Stimulated activated CD8-positive, alpha-beta memory T cell treated with anti-CD3 and anti-CD28 coated beads, Interleukin-12 subunit alpha, Interleukin-12 subunit beta, amount 100 ng/mL, for 24 hours (primary cell): Measurements from ENCODE around the gene TIMM10.

Source experiments
- DNase-seq: peaks from one replicate; pipeline ENCODE4 v3.0.0-alpha.2; 2020; ENCODE audit errors: extremely low read depth

The TIMM10 gene, protein sequence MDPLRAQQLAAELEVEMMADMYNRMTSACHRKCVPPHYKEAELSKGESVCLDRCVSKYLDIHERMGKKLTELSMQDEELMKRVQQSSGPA

DNA sequence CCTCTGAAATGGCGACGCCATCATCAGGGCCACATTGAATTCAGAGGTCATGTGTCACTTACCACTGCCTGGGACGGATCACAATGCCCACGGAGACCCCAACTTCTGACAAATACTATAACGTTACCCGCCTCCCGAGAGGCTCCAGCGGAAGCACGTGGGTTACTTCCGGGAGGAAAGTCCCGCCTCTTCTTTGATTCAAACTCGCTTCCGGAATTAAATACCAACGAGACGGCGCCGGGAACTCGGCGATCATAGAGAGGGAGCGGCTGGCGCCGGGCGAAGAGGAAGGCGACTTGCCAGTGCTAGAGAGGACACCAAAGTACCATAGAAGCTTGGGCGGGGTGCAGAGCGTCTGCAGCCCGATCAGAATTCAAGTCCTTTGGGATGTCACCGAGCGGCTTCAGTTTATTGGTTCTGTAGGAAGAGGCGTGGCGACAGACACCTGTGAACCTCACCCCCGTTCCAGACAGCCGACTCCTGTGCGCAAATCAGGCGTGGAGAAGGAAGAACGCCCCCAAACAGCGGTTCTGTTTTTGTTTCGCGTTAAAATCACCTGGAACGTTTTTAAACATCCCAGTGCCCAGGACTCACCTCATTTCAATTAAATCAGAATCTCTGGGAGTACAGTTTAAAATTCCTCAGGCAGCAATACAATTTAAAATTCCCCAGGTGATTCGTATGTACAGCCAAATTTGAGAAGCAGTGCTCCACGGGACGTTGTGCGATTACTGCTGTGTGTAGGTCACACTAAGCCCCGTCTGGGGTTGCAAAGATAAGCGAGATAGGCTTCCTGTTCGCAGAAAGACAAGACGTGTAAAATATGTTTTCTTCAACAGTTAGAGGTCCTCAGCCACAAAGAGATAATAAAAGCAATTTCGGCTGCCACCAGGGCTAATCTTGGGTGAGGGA is at the start of gene TIMM10:
TIMM10 (minus strand) TSS at position 159 of the 912 bp plus-strand sequence. CDS start 565 bp downstream, outside the sequence.
- DNase-seq, result peak; percentile 84

DNA sequence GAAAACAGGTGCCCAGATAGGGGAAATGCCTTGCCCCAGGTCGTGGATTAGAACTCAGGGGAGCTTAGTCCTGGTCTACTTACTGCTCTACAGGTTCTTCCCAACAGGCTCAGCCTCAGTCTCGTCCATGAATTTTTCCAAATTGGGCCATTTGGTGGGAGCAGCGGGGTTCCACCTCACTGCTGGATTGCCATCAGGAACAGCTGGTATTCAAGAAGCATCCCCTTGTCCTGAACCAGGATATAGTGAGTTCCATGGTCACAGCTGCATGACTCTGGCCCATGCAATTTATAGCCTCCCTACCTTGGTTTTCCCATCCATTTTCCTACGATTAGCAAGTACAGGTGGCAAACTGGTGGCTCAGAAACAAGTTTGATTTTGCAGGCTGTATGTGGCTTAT is 43.5 kb upstream of the TIMM10 start:
- no peak for DNase-seq

DNA sequence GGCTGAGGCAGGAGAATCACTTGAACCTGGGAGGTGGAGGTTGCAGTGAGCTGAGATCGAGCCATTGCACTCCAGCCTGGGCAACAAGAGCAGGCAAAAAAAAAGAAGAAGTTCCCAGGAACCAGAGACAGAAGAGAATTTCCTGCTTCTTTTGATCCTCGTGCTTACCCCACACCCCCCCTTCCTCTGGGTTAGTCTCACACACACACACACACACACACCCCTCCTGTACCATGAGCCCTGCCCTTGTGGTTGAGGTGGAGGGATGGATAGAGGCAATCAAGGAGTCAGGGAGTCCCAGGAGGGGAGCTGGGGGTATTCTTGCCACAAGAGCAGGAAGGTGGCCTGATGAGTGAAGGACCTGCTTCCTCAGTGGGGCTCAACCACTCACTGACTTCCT is 41.1 kb upstream of the TIMM10 start:
- DNase-seq, result no peak

DNA sequence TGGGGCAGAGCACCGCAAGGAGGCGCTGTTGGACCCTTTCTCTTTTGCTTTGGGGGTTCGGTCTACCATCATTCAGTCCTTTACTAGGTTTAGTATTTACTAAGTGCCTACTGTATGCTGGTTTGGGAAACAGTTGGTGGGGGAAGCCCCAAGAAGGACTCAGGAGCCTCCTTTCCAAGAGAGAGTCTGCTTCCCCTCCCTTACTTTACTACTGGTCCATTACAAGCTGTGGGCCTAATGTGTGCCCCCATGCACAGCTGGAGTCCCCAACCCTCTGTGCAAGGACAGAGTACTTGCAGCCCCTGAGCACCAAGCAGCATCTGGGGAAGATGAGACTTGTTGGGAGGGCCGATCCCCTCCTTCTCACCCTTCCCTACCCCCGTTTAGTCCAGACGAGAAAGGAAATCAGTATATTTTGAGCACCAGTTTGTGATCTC is 37.8 kb upstream of the TIMM10 start:
- peak; percentile 59 for DNase-seq

DNA sequence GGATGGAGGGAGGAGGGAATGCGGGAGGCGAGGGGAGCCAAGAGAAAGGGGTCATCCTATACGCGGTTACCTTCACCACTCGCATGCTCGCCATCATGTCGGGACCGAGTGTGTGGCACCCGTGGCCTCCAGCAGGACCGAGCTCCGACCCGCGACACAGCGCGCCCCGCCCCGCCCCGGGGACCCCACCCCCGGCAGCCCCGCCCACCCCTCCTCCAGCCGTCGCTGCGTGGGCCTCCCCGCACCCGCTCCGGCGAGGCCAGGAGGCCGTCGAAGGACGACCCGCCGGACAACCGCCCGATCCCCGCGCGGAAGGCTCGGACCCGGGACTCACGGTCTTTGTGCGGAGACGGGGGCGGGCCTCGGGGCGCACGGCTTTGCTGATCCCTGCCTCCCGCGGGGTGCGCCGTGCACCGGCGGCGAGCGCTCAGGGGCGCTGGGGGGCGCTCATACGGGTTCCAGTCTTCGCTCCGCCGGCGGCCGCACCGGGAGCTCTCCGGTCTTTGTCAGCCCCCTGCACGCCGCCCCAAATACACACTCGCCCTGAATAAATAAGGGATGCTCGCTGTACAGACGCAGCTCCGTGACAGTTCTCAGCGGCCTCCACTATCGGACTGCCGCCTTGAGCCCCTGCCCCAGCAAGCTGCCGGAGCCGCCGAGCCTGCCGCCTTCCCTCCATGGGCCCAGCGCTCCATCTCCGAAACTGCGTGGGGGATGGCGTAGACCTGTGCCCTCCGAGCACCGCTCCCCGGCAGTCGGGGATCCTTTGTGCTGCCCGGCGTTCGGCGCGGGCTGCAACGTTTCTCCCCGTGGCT is 37.2 kb upstream of the TIMM10 start, which contains the start of gene UBE2L6:
UBE2L6 (minus strand) TSS at position 158 of the 815 bp plus-strand sequence; CDS start at position 97, 61 bp downstream.
- DNase-seq, result no peak

DNA sequence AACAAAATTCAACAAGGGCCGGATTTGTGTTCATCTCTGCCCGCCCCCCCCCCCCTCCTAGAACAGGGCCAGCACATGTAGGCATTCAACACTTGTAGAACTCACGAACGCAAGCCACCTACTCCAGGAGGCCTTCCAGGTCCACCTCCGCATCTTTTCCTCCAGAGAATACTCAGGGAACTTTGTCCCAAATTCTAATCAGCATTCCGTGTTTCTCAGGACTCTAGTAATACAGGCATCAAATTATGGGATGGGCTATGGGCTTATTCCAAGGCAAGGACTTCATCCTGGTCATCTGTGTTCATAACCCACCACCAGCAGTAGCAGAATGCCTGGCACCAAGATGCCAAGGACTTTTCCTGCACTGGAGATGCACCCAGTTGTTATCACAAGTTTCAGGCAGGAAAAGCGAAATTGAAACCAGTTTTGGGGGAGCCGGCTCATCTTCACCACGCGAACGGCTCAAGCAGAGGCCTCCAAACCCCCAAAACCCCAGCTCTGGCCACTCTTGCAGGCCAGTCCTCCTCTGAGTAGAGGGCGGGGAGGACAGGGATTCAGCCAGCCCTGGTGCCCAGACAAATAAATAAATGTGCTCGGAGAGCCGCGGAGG is 36.5 kb upstream of the TIMM10 start:
- no peak for DNase-seq

DNA sequence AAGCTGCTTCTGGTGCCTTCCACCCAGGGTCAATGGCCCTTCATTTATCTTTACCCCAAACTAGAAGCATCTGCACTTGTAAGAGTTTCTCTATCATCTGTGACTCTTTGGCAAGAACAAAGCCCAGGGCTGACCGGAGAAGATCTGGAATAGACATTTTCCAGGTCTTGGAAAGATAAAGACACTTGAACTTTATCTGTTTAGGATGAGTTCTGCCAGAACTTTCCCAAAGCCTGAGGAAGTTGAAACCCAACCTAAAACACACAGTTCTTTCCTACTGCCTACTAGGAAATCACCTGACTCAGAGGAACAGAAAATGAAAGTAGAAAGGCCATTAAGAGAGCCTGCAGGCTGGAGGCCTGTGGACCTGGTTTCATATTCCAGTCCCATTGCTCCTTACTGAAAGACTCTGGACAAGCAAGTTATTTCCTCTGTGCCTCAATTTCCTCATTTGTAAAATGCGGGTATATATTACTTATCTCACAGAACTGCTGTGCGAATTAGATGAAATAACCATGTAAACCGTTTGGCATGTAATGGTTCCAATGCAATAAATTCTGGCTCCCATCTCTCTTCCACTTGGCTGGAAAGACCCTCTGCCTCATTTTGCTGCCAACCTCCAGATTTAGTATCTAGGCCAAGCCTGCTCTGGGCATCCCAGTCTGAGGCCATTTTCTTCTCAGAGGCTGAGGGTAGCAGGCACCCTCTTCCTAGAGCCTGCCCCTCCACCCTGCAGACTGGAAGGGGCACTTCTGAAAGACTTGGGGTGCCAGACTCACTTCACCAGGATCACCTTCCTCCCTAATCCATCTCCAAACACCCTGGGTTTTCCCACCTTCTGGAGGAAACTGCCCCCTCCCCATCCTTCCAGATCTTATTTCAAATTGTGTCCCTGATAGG is 35.7 kb upstream of the TIMM10 start:
- DNase-seq, result no peak

DNA sequence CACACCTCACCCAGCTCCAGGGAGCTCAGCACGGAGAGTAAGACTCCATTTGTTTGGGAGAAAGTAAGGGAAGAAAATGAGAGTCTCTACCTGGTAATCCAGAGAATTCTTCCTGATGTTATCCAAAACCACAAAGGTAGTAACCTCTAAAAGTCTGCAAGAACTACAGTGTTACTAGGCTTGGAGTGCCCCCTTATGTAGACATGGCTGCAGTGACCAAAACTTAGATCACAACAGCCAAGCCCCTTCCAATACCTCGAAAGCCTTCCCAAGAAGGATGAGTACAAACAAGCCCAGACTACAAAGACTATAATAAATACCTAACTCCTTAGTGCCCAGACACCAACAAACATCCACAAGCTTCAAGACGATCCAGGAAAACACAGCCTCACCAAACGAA is 32.0 kb upstream of the TIMM10 start:
- DNase-seq, result no peak

DNA sequence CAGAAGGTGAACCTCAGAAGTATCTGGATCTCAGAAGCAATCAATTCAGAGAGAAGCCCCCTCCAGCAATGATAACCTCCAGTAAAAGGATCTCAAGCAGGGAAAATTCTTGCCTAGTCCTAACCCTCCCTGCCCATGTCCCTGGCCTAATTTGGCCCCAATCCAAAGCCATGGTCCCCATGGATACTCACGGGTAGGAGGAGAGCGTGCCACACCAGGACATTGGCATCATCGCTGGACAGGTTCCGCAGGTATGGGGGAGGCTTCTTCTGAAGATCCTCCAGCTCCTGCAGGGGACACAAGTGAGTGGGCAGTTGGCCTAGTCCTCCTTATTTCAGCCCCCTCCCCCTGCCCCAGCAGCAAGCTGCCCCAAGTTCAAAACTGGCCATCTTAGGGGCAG is 29.6 kb upstream of the TIMM10 start:
- DNase-seq, result no peak

DNA sequence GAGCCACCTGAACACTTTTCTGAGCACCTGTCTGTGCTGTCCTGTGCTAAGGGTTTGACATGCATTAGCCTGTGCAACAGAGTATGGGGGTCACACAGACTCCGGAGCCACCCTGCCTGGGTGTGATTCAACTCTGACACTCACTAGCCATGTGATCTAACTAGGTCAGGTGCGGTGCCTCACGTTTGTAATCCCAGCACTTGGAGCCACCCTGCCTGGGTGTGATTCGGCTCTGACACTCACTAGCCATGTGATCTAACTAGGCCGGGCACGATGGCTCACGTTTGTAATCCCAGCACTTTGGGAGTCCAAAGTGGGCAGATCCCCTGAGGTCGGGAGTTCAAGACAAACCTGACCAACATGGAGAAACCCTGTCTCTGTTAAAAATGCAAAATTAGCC is 25.5 kb upstream of the TIMM10 start:
- DNase-seq, result no peak

DNA sequence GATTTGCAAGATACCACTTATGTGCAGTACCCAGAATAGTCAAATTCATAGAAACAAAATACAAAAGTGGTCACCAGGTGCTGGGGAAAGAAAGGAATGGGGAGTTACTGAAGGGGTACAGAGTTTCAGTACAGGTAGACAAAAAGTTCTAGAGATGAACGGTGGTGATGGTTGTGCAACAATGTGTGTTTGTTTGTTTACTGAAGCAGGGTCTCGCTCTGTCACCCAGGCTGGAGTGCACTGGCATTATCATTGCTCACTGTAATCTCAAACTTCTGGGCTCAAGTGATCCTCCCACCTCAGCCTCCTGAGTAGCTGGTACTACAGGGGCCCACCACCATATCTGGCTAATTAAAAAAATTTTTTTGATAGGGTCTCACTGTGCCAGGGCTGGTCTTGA is 24.8 kb upstream of the TIMM10 start:
- no peak for DNase-seq

DNA sequence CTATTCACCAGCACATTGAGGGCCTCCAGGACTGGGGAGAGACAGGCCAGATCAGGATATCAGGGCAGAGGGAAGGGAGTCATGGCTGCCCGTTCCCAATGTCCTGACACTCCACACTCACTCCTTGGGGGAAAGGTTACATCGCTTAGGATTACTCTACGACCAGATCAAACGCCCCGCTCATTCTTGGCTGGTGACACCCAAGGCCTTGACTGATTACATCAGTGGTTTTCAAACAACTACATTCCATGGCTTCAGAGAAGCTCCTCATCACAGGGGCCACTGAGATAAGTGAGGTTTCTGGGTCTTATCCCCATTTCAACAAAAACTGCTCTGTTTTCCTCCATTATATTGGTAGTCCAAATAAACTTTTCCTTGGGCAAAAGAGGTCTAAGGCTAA is 21.9 kb upstream of the TIMM10 start:
- no peak for DNase-seq

DNA sequence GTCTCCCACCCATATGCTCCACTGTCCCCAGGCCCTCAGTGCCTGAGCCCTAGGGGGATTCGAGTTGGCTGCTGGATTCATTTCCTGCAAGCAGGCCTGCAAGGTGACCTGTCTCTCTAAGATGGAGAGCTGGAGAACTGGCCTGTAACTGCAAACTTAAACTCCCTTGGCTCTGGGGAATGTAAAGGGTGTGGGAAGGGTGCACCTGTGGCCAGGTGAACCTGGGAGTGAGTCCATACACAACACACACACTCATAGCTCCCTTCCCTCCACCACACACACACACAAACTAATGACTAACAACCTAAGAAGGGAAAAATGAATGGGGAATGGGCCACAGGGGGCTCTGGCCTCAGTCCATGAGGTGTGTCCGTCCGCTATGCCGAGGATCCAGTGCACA is 21.4 kb upstream of the TIMM10 start:
- DNase-seq, result no peak

DNA sequence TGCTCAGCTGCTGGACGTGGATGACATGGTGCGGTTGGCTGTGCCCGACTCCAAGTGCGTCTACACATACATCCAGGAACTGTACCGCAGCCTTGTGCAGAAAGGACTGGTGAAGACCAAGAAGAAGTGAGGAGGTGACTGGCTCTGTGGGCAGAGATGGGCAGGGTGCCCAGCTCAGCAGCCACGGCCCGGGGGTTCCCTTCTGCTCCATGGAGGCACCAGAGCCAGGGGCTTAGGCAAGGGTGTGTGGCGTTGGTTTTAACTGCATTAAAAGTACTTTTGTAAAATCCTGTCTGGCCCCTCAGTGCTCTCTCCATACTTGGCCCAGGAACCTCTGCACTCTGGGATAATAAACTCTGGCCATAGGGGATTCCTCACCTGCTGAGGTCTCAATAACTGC is 19.4 kb upstream of the TIMM10 start:
- no peak for DNase-seq

DNA sequence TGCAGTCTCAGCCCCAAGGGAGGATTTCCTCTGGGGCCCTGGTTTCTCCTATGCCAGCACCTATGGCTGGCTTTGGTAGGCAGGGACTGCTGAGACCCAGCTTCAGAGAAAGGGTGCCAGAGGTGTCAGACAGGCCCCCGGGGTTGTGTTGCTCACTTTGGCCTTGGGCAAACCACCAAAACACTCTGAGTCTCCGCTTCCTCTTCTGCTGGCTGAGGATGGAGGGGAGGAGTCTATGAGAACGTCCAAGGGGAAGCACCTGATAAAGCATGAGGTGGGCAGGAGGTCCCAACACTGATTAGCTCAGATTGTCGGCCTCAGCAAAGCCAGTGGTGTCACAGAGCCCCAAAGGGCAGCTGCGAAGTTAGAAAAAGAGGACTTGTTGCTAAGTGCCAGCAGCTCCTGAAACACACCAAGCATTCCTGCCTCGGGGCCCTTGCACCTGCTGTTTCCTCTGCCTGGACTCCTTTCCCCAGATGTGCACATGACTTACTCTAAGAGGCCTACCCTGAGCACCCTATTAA is 17.4 kb upstream of the TIMM10 start:
- DNase-seq, result no peak

DNA sequence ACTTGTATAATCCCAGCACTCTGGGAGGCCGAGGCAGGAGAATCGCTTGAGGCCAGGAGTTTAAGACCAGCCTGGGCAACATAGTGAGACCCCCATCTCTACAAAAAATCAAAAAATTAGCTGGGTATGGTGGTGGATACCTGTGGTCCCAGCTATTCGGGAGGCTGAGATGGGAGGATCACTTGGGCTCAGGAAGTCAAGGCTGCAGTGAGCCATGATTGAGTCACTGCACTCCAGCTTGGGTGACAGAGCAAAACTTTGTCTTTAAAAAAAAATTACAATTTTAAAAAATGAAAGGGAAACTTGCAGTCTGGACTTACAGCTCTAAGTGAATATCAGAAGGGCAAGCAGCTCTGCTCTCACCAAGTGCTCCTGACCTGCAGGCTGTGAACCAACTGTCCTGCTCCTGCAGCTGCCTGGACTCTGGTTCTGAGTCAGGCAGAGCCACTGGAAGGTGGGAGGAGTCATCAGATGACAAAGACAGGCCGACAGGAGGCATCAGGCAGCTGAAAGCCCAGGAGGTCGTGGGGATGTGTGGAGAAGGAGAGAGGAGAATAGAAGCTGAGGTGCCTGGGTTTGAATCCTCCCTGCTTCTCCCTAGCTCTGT is 16.4 kb upstream of the TIMM10 start:
- DNase-seq, result no peak

DNA sequence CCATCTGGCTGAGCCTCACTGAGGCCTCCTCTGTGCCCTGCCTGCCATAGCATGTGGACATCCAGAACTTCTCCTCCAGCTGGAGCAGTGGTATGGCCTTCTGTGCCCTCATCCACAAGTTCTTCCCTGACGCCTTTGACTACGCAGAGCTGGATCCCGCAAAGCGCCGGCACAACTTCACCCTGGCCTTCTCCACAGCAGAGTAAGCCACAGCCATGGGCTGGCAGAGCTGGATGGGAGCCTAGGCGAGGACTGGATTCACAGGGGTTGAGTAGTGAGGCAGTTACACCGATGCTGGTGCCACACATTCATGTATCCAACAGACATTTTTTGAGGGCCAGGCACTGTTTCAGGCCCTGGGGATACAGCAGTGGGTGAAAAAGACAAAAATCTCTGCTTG is 15.9 kb upstream of the TIMM10 start:
- no peak for DNase-seq

DNA sequence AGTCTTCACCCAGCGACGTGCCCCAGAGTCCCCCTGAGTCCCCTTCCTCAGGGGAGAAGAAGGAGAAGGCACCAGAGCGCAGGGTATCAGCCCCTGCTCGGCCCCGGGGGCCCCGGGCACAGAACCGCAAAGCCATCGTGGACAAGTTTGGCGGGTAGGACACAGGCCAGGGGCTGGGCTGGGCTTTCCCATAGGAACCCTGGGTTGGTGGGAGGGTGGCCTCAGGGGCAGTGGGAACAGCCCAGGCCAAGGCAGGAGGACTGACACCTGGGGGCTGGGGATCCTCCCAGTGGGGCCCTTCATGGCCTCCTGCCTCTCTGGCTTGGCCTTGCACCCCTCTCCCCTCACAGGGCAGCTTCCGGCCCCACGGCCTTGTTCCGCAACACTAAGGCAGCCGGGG is 15.3 kb upstream of the TIMM10 start:
- no peak for DNase-seq

DNA sequence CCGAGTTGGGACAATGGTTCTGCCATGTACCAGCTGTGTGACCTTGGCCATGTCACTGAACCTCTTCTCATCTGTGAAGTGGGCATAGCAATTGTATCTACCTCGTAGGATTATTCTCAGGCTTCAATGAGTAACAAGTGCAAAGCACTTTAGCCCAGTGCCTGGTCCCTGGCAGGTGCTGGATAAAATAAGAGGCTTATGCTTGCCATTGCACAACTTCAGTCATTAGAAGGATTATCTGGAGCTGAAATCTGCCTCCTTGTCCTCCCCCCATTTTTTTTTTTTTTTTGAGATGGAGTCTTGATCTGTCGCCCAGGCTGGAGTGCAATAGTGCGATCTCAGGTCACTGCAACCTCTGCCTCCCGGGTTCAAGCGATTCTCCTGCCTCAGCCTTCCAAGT is 14.0 kb upstream of the TIMM10 start:
- no peak for DNase-seq

DNA sequence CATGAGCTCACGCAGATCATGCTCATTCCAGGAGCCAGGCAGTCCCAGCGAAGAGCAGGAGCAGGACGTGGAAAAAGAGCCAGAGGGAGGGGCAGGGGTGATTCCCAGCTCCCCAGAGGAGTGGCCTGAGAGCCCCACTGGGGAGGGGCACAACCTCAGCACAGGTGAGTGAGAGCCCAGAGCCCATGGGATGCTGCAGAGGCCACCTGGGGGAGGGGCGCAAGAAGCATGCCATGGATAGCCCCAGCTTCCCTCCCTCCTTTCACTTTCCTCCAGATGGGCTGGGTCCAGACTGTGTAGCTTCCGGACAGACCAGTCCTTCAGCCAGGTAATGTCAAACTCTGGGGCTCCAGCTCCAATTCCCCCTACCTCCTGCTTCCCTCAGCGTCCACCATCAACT is 13.0 kb upstream of the TIMM10 start:
- no peak for DNase-seq
